ENCODE results near the gene RHOXF1.
"Not testable (repeated sequence)": the region's sequence is repeated elsewhere in the genome, so short reads cannot be mapped to it uniquely, and the experiment has no call there.

The RHOXF1 gene

GRCh38 chrX:120115438-120115963 is at the start of gene RHOXF1:
Gene RHOXF1, minus strand, starts transcription at chrX:120115913. Its CDS starts 51 bp downstream, at chrX:120115862.
- DNase-seq, result no peak

GRCh38 chrX:120159086-120159485 is 43.4 kb upstream of the RHOXF1 start:
- DNase-seq, result not testable (repeated sequence)

GRCh38 chrX:120158313-120158712 is 42.6 kb upstream of the RHOXF1 start, which contains the start of gene RHOXF2:
Gene RHOXF2, plus strand, starts transcription at chrX:120158613. Its CDS starts 138 bp downstream, at chrX:120158751.
- not testable (repeated sequence) for DNase-seq

GRCh38 chrX:120150109-120150744 is 34.5 kb upstream of the RHOXF1 start:
- not testable (repeated sequence) for DNase-seq

- no peak for DNase-seq
These were observed 31.8 kb upstream of the RHOXF1 start for GRCh38 chrX:120147537-120147936.

GRCh38 chrX:120146323-120146722 is 30.6 kb upstream of the RHOXF1 start:
- DNase-seq, result not testable (repeated sequence)

GRCh38 chrX:120145295-120145925 is 29.7 kb upstream of the RHOXF1 start:
- no peak for DNase-seq

- no peak for DNase-seq
These were observed 28.6 kb upstream of the RHOXF1 start for GRCh38 chrX:120144178-120144844.

- DNase-seq, result no peak
These were observed 24.7 kb upstream of the RHOXF1 start for GRCh38 chrX:120140293-120140981.

GRCh38 chrX:120137439-120137838 is 21.7 kb upstream of the RHOXF1 start:
- no peak for DNase-seq

GRCh38 chrX:120136840-120137239 is 21.1 kb upstream of the RHOXF1 start:
- no peak for DNase-seq

GRCh38 chrX:120136128-120136527 is 20.4 kb upstream of the RHOXF1 start:
- no peak for DNase-seq

- DNase-seq, result not testable (repeated sequence)
These were observed 12.7 kb upstream of the RHOXF1 start for GRCh38 chrX:120128306-120128846.

GRCh38 chrX:120125444-120125843 is 9.7 kb upstream of the RHOXF1 start:
- no peak for DNase-seq

- no peak for DNase-seq
These were observed 4.5 kb upstream of the RHOXF1 start for GRCh38 chrX:120120223-120120622.

- no peak for DNase-seq
These were observed 4.1 kb downstream of the RHOXF1 start for GRCh38 chrX:120111611-120112010.

GRCh38 chrX:120109378-120109777 is 6.3 kb downstream of the RHOXF1 start:
- DNase-seq, result no peak

- DNase-seq, result not testable (repeated sequence)
These were observed 11.0 kb downstream of the RHOXF1 start for GRCh38 chrX:120104707-120105106.

- not testable (repeated sequence) for DNase-seq
These were observed 14.7 kb downstream of the RHOXF1 start for GRCh38 chrX:120101057-120101456.

GRCh38 chrX:120090208-120090607 is 25.5 kb downstream of the RHOXF1 start:
- no peak for DNase-seq

GRCh38 chrX:120087289-120088017 is 28.3 kb downstream of the RHOXF1 start:
- no peak for DNase-seq

All from SIG-M5 (cell line).